Prostate gland (tissue), 2 donors: ENCODE measurements around the gene TGM1. TPM values are rescaled to one million over a fixed set of nuclear protein-coding genes. Genes with fewer than 3 reads are reported as not detected.

ENCODE experiments used
- small RNA-seq, 2 donors: library from RNA; depleted of rRNA; stranded (forward); fragments of <200 nt; gene quantifications; one replicate each; pipeline ENCODE3, GENCODE V24; 2016
- total RNA-seq, 2 donors: library from RNA; depleted of rRNA; stranded (reverse); fragments of >200 nt; gene quantifications; one replicate each; pipeline ENCODE4 v1.1.0, GENCODE V29; 2016

Gene TGM1
- total RNA-seq, 2 donors from 2014 or later: 6.6 to 11.4 TPM

Small RNAs within 50 kb of the gene (small RNA-seq; reads per million reads assigned to genes)
- gene CHMP4A (0 reads per million in 2 donors), gene MDP1 (0 reads per million in 2 donors)

Other genes starting within 250 kb of the TGM1 start
- 1 to 10 TPM in 1 of 2 donors, under 1 TPM in 1; 0.59 to 3.9 TPM for gene CARMIL3, start 211.2 kb downstream of the TGM1 start, total RNA-seq
- 1 to 10 TPM; 1.8 to 8.8 TPM for gene CPNE6, start 191.6 kb downstream of the TGM1 start, total RNA-seq
- gene PCK2, start 168.9 kb downstream of the TGM1 start, total RNA-seq: 10 to 100 TPM; 15.4 to 21.8 TPM
- gene DCAF11, start 148.4 kb downstream of the TGM1 start, total RNA-seq: 100 to 1,000 TPM; 111 to 115 TPM
- gene NRL, start 148.2 kb downstream of the TGM1 start, total RNA-seq: 1 to 10 TPM; 4.3 to 4.7 TPM
- 1 to 10 TPM in 1 of 2 donors, not detected in 1; 2.0 TPM for gene FITM1, start 132.5 kb downstream of the TGM1 start, total RNA-seq
- gene PSME1, start 127.0 kb downstream of the TGM1 start, total RNA-seq: 100 to 1,000 TPM in 1 of 2 donors, 10 to 100 TPM in 1; 85.4 to 213 TPM
- 10 to 100 TPM; 13.1 to 13.6 TPM for gene EMC9, start 121.6 kb downstream of the TGM1 start, total RNA-seq
- gene PSME2, start 116.6 kb downstream of the TGM1 start, total RNA-seq: 10 to 100 TPM; 34.5 to 89.3 TPM
- gene RNF31, start 115.7 kb downstream of the TGM1 start, total RNA-seq: 10 to 100 TPM; 73.8 to 76.9 TPM
- gene IRF9, start 101.9 kb downstream of the TGM1 start, total RNA-seq: 10 to 100 TPM; 61.5 to 82.9 TPM
- gene REC8, start 91.1 kb downstream of the TGM1 start, total RNA-seq: 10 to 100 TPM in 1 of 2 donors, 1 to 10 TPM in 1; 5.6 to 25.4 TPM
- 10 to 100 TPM; 42.6 to 44.5 TPM for gene IPO4, start 74.4 kb downstream of the TGM1 start, total RNA-seq
- 100 to 1,000 TPM in 1 of 2 donors, 10 to 100 TPM in 1; 68.9 to 113 TPM for gene TM9SF1, start 67.7 kb downstream of the TGM1 start, total RNA-seq
- gene TSSK4, start 57.5 kb downstream of the TGM1 start, total RNA-seq: 1 to 10 TPM in 1 of 2 donors, not detected in 1; 1.2 TPM
- gene CHMP4A, start 49.7 kb downstream of the TGM1 start, total RNA-seq: 10 to 100 TPM; 61.5 to 66.8 TPM
- gene MDP1, start 47.1 kb downstream of the TGM1 start, total RNA-seq: 10 to 100 TPM; 19.1 to 25.5 TPM
- gene NEDD8, start 30.8 kb downstream of the TGM1 start, total RNA-seq: 100 to 1,000 TPM; 114 to 185 TPM
- gene GMPR2, start 30.2 kb downstream of the TGM1 start, total RNA-seq: 100 to 1,000 TPM in 1 of 2 donors, 10 to 100 TPM in 1; 54.5 to 106 TPM
- gene TINF2, start 20.6 kb downstream of the TGM1 start, total RNA-seq: 10 to 100 TPM; 65.5 to 66.8 TPM
- gene RABGGTA, start 8.4 kb upstream of the TGM1 start, total RNA-seq: 10 to 100 TPM; 45.5 to 63.5 TPM
- gene DHRS1, start 36.6 kb upstream of the TGM1 start, total RNA-seq: 10 to 100 TPM; 16.9 to 74.0 TPM
- gene NOP9, start 36.7 kb upstream of the TGM1 start, total RNA-seq: 10 to 100 TPM; 21.2 to 22.9 TPM
- gene CIDEB, start 44.8 kb upstream of the TGM1 start, total RNA-seq: 10 to 100 TPM in 1 of 2 donors, 1 to 10 TPM in 1; 9.1 to 17.8 TPM
- 10 to 100 TPM; 19.5 to 27.3 TPM for gene LTB4R2, start 47.0 kb upstream of the TGM1 start, total RNA-seq
- gene LTB4R, start 48.3 kb upstream of the TGM1 start, total RNA-seq: 10 to 100 TPM; 11.8 to 14.2 TPM
- 10 to 100 TPM; 19.4 to 28.7 TPM for gene ADCY4, start 71.9 kb upstream of the TGM1 start, total RNA-seq
- gene RIPK3, start 76.8 kb upstream of the TGM1 start, total RNA-seq: 1 to 10 TPM; 1.9 to 7.6 TPM
- gene NFATC4, start 105.0 kb upstream of the TGM1 start, total RNA-seq: 10 to 100 TPM in 1 of 2 donors, 1 to 10 TPM in 1; 6.3 to 41.1 TPM
- 10 to 100 TPM; 10.5 to 26.5 TPM for gene NYNRIN, start 135.8 kb upstream of the TGM1 start, total RNA-seq
- 10 to 100 TPM in 1 of 2 donors, 1 to 10 TPM in 1; 2.4 to 11.1 TPM for gene CBLN3, start 166.5 kb upstream of the TGM1 start, total RNA-seq
- 10 to 100 TPM; 57.0 to 91.2 TPM for gene KHNYN, start 166.8 kb upstream of the TGM1 start, total RNA-seq
- gene SDR39U1, start 179.6 kb upstream of the TGM1 start, total RNA-seq: 10 to 100 TPM; 49.5 to 64.4 TPM
- not detected for gene CMA1, start 245.1 kb upstream of the TGM1 start, total RNA-seq